Heart right ventricle (tissue), 16 donors: ENCODE data around the gene SPIN1. TPM values are rescaled to one million over a fixed set of nuclear protein-coding genes. Genes with fewer than 3 reads are reported as not detected.

ENCODE experiments used
- ATAC-seq, 8 donors: fragments of 200-7000 bp; cut with Tn5 transposase; one replicate each; pipeline ENCODE4 v1.9.1; 2020; ENCODE audit warnings: mild to moderate bottlenecking in 8 of 8, moderate library complexity in 8 of 8, moderate number of reproducible peaks in 1 of 8
- DNase-seq, 2 donors: peaks; one replicate each; pipeline ENCODE4 v3.0.0-alpha.2; 2020
- H3K27ac ChIP-seq, 10 donors: fragments of 200-600 bp; sonication (generic) in 2 of 10; one replicate each; pipeline versions ENCODE4 v1.5.0 to v1.8.0; 2020 to 2022; ENCODE audit warnings: mild to moderate bottlenecking in 3 of 10
- H3K27me3 ChIP-seq, 7 donors: fragments of 200-600 bp; one replicate each; pipeline ENCODE4 v1.8.0; 2021 to 2022; ENCODE audit warnings: mild to moderate bottlenecking in 2 of 7
- H3K36me3 ChIP-seq, 9 donors: fragments of 200-600 bp; sonication (generic) in 1 of 9; one replicate each; pipeline versions ENCODE4 v1.5.0 to v1.8.0; 2020 to 2022; ENCODE audit warnings: mild to moderate bottlenecking in 2 of 9
- H3K4me1 ChIP-seq, 9 donors: fragments of 200-600 bp; sonication (generic) in 1 of 9; one replicate each; pipeline versions ENCODE4 v1.5.0 to v1.8.0; 2020 to 2022; ENCODE audit warnings: mild to moderate bottlenecking in 4 of 9
- H3K4me3 ChIP-seq, 10 donors: fragments of 200-600 bp; sonication (generic) in 2 of 10; one replicate each; pipeline versions ENCODE4 v1.5.0 to v1.8.0; 2020 to 2022; ENCODE audit warnings: mild to moderate bottlenecking in 7 of 10, moderate library complexity in 2 of 10
- H3K9me3 ChIP-seq, 11 donors: fragments of 200-600 bp in 10 of 11; sonication (generic) in 2 of 11; one replicate each; pipeline versions ENCODE4 v1.5.0 to v1.8.0; 2013 to 2022; ENCODE audit warnings: mild to moderate bottlenecking in 2 of 11, control low read depth in 1 of 11, moderate library complexity in 1 of 11
- WGBS, 2 donors: extraction: QIAGEN DNeasy Blood & Tissue Kit; methylation state at CpG; one replicate each; pipeline ENCODE4 v1.1.7; 2013; ENCODE audit warnings: inconsistent platforms in 1 of 2; 5-methylcytosine and 5-hydroxymethylcytosine counted together
- intact Hi-C, 10 donors: fragments of 100-400 bp; cut with DNase I; formaldehyde crosslinking; loops; one replicate each; pipeline versions ENCODE4 v1.11.1 to v1.14.2; 2022
- polyA plus RNA-seq, 2 donors: library from polyadenylated mRNA; stranded (reverse); fragments of 200-250 nt; gene quantifications; one replicate each; pipeline ENCODE4 v1.2.3, GENCODE V29; 2013
- total RNA-seq, 10 donors: library from RNA; stranded (reverse); fragmentation: NEBNext Ultra II Directional in 3 of 10; extraction: Animal tissue kit (Norgen Biotek cat#: 25700) in 3 of 10; gene quantifications; one replicate each; pipeline versions ENCODE4 v1.2.1 to v1.2.4, GENCODE V29; 2021 to 2023
- TF ChIP-seq, protein P1 (sequence below), 9 donors: fragments of 200-600 bp; sonication (generic) in 2 of 9; IDR thresholded peaks; one replicate each; pipeline versions ENCODE4 v1.5.0 to v1.8.0; 2021 to 2022; ENCODE audit warnings: antibody characterized with exemption in 9 of 9, mild to moderate bottlenecking in 5 of 9, moderate library complexity in 1 of 9
- donor health status: Arrhythmogenic right ventricular cardiomyopathy.
- donor health status: ischemic (EF 13 %, LVEDD 7.1; RV severe dilation, severe dysfunction).
- donor health status: healthy with polysubstance abuse.
- donor health status: DM: no; HTN: yes; CAD: no.
- donor health status: DM: no; HTN: no; CAD: no.
- donor health status: ischemic (EF 25% LVEDD 6.9; RV normal size, moderate dysfunction).
- donor health status: ischemic (EF 25% LVEDD 5.7; RV mildly dilated, moderate dysfunction).
- donor health status: healthy.
- donor health status: DM: yes; HTN: yes; CAD: no.
- donor health status: Ischemic cardiomyopathy.
- donor health status: ischemic (EF 35%, LVEDD 5.7; RV mildly dilated, moderate dysfunction).
- donor health status: nonischemic (EF 11% LVEDD 7.7; RV severe dilation, severe dysfunction).
- donor health status: DM: yes; HTN: yes; CAD: no.
- donor health status: PGD.
- donor health status: ischemic (EF 29% LVEDD 5.4; RV normal size, mild dysfunction).
- donor health status: nonischemic (EF 23%, LVEDD 6.1; RV moderate dilation, normal function).

Gene SPIN1
- total and polyA plus RNA-seq, 12 donors, result 14.9 to 65.0 (median 50.3) TPM

DNA sequence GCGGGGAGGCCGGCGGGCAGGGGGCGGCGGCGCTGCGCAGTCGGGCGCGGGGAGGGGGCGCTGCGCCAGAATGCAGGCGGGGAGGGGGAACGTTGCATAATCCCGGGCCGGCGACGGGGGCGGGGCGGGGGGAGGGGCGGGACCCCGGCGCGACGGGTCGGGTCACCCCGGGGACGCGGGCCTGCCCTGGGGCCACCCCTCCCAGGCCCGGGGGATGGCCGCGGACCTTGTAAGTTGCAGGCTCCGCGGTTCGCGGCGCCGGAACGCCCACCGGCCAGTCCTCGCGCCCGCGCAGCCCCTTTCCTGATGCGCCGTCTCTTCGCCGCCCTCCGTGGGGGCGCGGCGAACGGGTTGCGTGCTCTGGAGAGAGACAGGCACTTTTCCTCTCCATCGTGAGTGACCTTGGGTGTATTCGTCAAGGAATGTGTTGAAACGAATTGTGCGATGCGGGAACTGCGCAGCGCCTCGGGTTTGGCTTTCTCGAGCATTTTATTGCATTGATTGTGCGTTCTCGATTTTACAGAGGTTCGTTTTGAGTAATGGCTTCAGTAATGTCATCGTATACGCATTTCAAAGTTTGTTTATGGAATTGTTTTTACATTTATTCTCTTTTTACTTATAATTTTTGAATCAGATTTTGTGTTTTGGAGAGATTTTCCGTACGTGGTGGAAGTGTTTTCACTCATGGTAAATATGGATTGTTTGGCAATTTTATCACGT lies 802 bp downstream of the SPIN1 start:
- TF ChIP-seq, protein P1, sequence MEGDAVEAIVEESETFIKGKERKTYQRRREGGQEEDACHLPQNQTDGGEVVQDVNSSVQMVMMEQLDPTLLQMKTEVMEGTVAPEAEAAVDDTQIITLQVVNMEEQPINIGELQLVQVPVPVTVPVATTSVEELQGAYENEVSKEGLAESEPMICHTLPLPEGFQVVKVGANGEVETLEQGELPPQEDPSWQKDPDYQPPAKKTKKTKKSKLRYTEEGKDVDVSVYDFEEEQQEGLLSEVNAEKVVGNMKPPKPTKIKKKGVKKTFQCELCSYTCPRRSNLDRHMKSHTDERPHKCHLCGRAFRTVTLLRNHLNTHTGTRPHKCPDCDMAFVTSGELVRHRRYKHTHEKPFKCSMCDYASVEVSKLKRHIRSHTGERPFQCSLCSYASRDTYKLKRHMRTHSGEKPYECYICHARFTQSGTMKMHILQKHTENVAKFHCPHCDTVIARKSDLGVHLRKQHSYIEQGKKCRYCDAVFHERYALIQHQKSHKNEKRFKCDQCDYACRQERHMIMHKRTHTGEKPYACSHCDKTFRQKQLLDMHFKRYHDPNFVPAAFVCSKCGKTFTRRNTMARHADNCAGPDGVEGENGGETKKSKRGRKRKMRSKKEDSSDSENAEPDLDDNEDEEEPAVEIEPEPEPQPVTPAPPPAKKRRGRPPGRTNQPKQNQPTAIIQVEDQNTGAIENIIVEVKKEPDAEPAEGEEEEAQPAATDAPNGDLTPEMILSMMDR (IDR thresholded peaks at IDR 0.05), result no peak
- Histone ChIP-seq H3K4me3 (peak overlapping the region; percentile 63 to 97 (median 90)), H3K9me3 (no peaks in the 10 kb centered on the region), H3K27ac (peak overlapping the region; percentile 85 to 95 (median 92)), H3K4me1 (peaks cover 2 to 48% (median 17%) of the 10 kb centered on the region in 9 donors), H3K36me3 (no peaks in the 10 kb centered on the region), H3K27me3 (no peaks in the 10 kb centered on the region)
- 1% methylated on average over 51 to 67 of the region's 71 CpGs for WGBS, 2 donors
- intact Hi-C loops, result loop anchor here in 5 of 10 donors (2.0 to 10.0 kb wide), 7 partner anchors 56 to 284 kb away; no protein-coding TSS in a partner anchor
- DNase-seq (peak in 1 of 2 donors; percentile 33), ATAC-seq (peak; percentile 30 to 69 (median 44))

DNA sequence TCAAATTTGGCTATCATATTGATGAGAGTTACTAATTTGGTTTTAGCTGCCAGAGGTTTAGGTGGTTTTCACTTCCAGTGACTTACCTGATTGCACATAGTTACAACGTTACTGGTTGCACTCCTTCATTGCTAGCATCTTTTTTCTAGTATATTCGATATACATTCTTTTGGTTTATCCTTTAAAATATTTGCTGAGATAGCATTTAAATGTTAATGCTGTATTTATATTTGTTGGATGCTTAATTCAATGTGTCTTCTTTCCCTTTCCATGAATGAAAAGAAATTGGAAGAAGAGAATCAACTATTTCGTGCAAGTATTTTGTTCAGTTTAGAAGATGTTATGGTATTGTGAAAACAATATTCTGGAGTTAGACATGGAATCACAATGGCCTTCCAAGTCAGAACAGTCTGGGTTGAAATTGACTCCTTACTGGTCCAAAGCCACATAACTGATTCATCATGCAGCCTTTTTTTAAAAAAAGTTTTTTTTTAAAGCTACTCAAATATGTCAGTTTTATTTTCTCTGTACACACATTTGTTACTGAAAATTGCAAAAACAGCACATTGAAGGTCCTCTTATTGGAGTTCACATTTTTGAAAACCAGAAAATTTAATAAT lies 2.2 kb downstream of the SPIN1 start:
- no peaks in the 10 kb centered on the region for H3K9me3 ChIP-seq

DNA sequence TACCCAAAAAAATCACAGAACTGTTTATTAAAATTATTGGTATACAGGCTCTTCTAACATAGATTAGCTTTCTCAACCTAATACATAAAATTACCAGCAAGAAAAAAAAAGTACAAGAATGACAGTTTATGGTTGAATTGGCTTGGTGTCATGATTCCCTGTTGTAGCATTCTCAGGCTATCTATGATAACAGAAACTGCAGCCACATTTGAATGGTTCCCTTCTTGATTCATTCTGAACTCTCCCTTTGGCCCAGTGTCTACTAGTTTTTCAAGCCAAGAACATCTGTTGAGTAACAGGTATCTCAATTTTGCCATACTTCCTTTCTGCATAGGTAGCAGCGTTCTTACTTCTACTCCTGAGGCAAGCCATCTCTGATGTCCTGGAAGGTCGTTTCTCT lies 3.0 kb downstream of the SPIN1 start:
- DNase-seq (no peak), ATAC-seq (no peak)
- 77 to 82% methylated on average over 2 of the region's 2 CpGs for WGBS, 2 donors
- no peaks in the 10 kb centered on the region for H3K36me3 ChIP-seq
- peaks cover 2 to 50% (median 17%) of the 10 kb centered on the region in 9 donors for H3K4me1 ChIP-seq
- no peak overlapping the region for H3K4me3 ChIP-seq
- H3K9me3 ChIP-seq, result no peaks in the 10 kb centered on the region
- H3K27me3 ChIP-seq, result no peaks in the 10 kb centered on the region
- TF ChIP-seq, protein P1 (IDR thresholded peaks at IDR 0.05), result no peak
- intact Hi-C loops, result loop anchor here in 2 of 10 donors (5.0 to 10.0 kb wide), 2 partner anchors 186 to 216 kb away; no protein-coding TSS in a partner anchor
- H3K27ac ChIP-seq, result peak overlapping the region in 1 of 10 donors; percentile 56

More for the DNA sequence above, 2.2 kb downstream of the SPIN1 start:
- DNase-seq (no peak), ATAC-seq (no peak)
- 72% methylated on average over 3 of the region's 3 CpGs for WGBS, 2 donors
- H3K4me3 ChIP-seq, result no peak overlapping the region
- H3K36me3 ChIP-seq, result no peaks in the 10 kb centered on the region
- peaks cover 2 to 48% (median 17%) of the 10 kb centered on the region in 9 donors for H3K4me1 ChIP-seq
- peak overlapping the region in 3 of 10 donors; percentile 3 to 95 (median 56) for H3K27ac ChIP-seq
- TF ChIP-seq, protein P1 (IDR thresholded peaks at IDR 0.05), result no peak
- intact Hi-C loops, result loop anchor here in 2 of 10 donors (5.0 to 10.0 kb wide), 2 partner anchors 187 to 216 kb away; no protein-coding TSS in a partner anchor
- H3K27me3 ChIP-seq, result no peaks in the 10 kb centered on the region

DNA sequence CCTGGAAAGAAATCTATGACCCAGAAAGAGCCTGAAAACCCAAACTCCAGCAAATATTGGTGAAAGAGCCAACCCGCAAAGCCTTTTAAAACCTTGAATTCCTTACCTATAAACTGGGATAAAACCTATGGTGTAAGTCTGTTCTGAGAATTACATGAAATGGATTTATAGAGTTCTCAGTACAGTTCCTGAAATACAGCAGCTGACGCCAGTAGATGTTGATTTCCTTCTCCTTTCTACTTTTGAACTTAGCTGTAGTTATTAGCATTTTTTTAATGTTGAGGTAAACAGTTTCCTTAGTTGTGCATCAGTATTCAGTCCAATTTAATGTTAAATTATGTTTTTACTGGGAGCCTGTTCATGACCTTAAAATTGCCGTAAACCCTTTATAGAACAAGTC lies 3.7 kb downstream of the SPIN1 start:
- H3K27me3 ChIP-seq, result no peaks in the 10 kb centered on the region
- 88 to 94% methylated on average over 3 of the region's 3 CpGs for WGBS, 2 donors
- TF ChIP-seq, protein P1 (IDR thresholded peaks at IDR 0.05), result no peak
- intact Hi-C loops, result loop anchor here in 2 of 10 donors (5.0 to 10.0 kb wide), 2 partner anchors 185 to 217 kb away; no protein-coding TSS in a partner anchor
- peak overlapping the region in 1 of 10 donors; percentile 56 for H3K27ac ChIP-seq
- H3K4me3 ChIP-seq, result no peak overlapping the region
- ATAC-seq, result no peak
- peaks cover 2 to 53% (median 22%) of the 10 kb centered on the region in 9 donors for H3K4me1 ChIP-seq
- no peaks in the 10 kb centered on the region for H3K36me3 ChIP-seq
- H3K9me3 ChIP-seq, result no peaks in the 10 kb centered on the region
- no peak for DNase-seq
